HG03342 (cell line): ENCODE data around the gene OR5A2.
"Not testable (repeated sequence)": the region's sequence is repeated elsewhere in the genome, so short reads cannot be mapped to it uniquely, and the experiment has no call there.

Experiments used
- ATAC-seq: cut with Tn5 transposase; IDR thresholded peaks from one replicate; pipeline ENCODE4 v1.9.1; 2021; ENCODE audit warnings: mild to moderate bottlenecking, moderate library complexity; ENCODE audit not compliant: unreplicated experiment

OR5A2 gene

GRCh38 chr11:59394186-59394585 is 32.0 kb downstream of the OR5A2 start:
- no peak for ATAC-seq

- ATAC-seq = peak; percentile 97
These were observed 45.8 kb downstream of the OR5A2 start for GRCh38 chr11:59380263-59381059.

- not testable (repeated sequence) for ATAC-seq
These were observed 53.9 kb downstream of the OR5A2 start for GRCh38 chr11:59372324-59372723.

- ATAC-seq = no peak
These were observed 57.8 kb downstream of the OR5A2 start for GRCh38 chr11:59368238-59369022.
